DMS 273 (cell line): ENCODE data around the gene ATF5.
"Not testable (repeated sequence)": the region's sequence is repeated elsewhere in the genome, so short reads cannot be mapped to it uniquely, and the experiment has no call there.

Experiments used
- DNase-seq: peaks from one replicate; lab custom pipeline; 2025; ENCODE audit not compliant: unreplicated experiment; lab: John Stamatoyannopoulos, UW

The ATF5 gene

DNA sequence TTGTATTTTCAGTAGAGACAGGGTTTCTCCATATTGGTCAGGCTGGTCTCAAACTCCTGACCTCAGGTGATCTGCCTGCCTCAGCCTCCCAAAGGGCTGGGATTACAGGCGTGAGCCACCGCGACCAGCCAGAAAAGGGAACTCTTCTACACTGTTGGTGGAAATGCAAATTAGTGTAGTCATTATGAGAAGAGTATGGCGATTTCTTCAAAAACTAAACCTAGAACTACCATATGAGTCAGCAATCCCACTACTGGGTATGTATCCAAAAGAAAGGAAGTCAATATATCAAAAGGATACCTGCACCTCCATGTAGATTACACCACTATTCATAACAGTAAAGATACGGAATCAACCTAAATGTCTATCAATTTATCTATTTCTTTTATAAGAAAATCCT lies 15.6 kb downstream of the ATF5 start:
- DNase-seq = not testable (repeated sequence)

DNA sequence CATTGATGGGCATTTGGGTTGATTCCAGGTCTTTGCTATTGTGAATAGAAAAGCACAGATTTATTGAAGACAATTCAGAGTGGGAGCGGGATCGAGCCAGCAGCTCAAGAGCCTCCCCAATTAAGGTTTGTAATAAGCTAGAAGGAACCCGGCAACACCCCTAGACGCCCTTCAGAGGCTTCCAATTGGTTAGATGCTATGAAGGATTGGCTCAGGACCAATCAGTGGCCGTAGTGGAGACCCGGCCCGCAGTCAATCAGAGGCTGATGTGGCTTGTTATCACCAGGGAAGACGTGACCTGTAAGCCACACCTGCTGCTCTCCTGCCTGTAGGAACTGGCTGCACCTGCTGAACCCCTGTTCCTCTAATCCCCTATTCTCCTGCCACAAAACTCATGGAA lies 17.4 kb downstream of the ATF5 start:
- DNase-seq = peak; percentile 47

DNA sequence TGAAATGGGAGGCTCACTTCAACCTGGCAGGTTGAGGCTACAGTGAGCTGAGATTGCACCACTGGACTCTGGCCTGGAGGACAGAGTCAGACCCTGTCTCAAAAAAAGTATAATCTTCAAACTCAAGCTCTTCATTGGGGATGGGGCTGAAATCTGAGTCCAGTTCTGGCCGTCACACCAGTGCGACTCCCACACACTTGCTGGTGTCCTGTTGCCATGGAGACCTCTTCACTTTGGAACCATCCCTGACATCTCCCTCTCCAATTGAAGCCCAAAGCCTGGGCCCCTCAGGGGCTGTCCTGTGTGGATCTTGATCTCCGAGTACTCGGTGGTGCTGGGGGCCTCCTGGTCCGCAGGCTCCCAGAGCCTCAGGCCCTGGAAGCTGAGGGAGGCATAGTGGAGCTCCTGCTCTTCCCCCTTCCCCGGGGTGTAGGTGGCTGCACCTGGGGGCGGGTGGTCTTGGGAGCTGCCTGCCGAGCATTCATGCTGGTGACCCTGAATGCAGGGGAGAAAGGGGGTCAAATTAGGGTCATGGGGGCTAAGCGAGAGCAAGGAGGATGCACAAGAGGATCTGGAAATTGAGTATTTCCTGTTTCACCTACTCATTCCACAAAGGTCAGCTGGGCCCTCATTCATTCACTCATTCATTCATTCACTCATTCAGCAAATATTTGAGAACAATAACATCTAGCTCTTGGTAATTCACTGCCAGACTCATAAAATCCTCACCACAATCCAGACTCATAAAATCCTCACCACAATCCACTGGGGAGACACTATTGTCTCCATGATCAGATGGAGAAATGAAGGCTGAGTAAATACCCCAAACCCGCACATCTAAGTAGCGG lies 21.0 kb downstream of the ATF5 start:
- peak; percentile 30 for DNase-seq

DNA sequence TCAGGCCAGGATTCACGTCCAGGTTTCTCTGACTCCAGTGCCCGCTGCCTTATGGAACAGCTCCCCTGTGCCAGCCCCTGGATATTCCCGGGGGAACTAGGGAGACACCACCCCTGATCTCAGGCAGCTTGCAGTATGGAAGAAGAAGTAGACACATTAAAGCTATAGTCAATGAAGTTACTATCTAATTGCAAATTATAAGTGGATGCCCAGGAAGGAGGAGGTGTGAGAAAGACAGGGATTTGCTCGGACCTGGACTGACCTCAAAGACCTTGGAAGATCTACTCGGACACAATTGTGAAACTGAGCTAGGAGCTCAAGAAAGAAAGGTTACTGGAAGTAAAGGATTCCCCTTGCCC lies 21.6 kb downstream of the ATF5 start:
- no peak for DNase-seq

DNA sequence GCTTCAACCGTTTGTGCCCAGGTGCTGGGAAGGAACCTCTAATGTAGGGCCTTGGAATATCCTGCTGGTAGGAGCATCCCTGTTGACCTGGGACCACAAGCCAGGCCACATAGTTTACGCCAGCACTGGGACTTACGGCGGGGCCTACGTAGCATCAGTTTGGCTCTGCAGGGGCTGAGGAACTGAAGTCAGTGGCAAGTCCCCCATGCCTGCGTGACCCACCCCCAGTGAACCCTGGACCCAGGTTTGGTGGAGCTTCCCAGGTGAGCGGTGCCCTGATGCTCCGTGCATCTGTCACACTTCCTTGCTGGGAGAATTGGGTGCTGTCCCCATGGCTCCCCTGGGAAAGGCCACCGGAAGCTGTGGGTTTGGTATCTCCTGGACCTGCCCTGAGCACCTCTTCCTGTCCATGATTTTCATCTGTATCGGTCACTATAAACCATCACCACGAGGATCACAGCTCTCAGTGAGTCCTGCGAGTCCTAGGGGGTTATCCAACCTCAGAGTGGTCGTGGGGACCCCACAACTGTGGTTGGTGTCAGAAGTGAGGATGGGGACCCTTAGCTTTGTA lies 22.0 kb downstream of the ATF5 start:
- DNase-seq = no peak

DNA sequence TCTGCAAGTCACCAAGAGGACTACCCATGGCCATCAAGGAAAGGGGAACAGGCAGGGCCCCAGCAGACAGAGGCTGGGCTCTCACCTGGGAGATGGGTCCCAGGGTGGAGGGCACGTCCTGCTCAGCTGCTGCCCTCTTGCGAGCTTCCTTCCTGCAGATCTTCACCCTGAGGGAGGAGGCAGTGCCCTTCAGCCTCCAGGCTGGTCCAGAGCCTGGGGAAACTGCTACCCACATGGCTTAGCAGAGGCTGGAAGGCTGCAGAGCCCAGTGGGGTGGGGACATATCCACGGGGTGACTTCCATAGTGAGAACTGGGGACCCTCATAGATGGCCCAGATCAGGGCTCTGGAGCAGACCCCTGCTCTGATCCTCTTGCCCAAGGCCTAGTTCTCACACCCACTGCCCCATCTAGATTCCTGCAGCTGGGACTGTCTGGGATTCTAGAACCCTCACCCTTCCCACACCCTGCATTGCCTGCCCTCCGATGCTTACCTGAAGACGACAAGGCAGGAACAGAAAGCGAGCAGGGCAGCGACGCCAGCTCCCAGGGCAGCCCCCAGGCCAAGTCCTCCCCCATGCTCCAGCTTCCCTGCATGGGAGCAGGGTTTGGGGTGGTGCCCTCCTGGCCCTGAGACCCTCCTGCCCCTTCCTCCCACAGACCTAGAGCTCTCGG lies 22.9 kb downstream of the ATF5 start:
- no peak for DNase-seq

DNA sequence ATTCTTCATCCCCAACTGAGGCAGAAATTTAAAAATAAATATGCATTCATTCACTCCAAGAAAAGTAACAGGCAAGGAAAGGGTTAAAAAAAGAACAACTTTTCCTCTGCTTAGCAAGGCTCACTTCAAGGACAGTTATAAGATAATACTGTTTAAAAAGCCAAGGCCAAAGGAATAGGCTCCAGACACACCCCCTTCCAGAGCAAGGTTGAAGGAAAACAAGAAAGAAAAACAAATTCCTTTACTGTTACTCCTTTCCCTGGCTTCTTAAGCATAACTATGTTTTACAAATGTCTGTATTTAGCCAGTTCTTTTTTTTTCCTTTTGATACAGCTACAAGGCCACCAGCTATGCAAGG lies 23.5 kb downstream of the ATF5 start:
- DNase-seq = no peak

DNA sequence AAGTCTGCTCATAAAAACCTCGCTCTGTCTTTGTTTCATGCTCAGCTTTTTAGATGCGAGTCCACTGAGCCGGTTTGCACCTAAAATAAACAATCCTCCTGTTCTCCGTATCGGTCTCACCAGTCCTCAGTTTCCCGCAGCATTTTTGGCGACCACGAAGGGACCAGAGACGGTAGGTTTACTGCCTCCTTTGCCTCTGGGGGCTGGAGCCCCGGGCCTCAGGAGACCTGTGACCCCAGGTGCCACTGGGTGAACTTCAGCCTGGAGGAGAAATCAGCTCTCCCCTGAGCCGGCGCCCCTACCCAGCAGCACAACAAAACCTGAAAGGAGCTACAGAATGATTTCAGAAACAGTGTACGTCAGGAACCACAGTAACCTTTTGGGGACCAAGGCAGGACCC lies 23.9 kb downstream of the ATF5 start:
- DNase-seq = no peak

DNA sequence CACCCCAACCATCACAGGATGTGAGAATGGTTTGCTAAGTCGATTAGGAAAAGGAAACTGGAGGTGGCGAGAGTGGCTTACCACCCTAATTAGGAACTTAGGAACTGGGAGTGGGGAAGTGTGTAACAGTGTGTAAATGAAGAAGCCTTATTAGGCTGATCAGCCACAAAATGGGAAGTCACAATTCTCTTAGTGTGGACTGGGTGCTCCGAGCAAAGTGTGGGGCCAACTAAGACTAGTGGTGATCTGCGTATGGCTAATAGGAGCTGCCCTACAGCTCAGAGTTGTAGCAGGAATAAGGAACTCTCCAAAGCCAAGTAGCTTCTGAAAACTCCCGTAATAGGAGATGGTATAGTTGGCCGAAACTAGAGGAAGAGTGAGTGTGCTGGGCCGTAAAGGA lies 24.4 kb downstream of the ATF5 start:
- no peak for DNase-seq

DNA sequence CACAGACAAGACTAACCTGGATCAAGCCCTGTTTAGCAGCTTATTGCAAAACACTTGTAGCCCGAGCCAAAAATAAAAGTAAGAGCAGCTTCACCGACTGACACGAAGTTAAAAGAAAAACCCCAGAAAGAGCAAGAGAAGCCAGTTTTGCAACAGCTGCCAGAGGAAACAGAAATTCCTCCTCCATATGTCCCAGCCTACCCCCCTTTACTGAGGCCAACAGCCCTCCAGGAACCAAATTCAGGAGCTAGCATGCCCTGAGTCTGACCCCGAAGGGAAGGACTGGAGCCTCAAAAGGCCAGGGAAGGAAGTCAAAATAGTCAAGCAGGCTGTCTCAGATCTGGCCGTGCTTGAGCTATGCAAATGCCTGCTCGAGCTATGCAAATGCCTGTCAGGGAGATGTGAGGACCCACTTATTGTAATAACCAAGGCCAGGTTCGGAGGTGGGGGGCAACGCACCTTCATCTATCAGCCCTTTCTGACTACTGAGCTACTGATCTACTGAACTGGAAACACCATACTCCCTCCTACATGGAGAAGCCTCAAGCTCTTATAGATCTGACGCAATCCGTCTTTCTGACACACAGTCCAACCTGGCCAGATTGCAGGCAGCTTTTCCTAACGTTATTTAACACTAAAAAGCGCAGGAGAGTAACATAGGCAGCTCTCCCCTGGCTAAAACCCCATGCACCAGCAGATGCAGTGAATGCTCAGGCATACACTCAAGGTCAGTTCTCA lies 25.3 kb downstream of the ATF5 start:
- peak; percentile 66 for DNase-seq

DNA sequence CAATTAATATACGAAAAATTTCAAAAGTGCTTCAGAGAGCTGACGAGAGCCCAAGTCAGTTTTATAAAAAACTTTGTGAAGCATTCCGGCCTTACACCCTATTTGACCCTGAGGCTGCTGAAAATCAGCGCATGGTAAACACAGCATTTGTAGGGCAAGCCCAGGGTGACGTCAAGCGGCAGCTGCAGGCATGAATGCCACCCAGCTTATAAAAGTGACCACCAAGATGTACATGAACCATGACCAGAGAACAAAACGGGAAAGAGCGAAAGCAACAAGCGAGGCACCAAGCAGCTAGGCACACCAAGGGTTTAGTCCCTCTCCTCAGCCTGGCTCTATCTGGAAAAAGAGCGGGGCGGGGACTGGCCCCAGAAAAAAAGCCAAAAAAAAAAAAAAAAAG lies 25.9 kb downstream of the ATF5 start:
- no peak for DNase-seq

DNA sequence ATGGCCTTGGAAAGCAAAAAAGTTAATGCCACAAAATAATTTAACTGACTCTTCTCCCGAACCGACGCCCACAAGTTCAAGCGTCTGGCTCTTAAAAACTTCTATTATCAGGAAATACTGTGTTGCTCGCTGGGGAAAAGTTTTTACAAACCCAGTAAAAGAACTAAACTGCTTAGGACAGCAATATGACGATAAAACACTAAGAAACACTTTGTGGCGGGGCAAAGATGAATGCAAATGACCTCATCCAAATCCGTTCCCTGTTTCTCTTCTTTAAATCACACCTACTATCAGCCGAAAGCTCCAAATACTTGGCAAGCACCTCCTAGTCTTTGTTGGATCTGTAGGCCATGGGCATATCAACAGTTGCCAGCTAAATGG lies 27.1 kb downstream of the ATF5 start:
- no peak for DNase-seq

DNA sequence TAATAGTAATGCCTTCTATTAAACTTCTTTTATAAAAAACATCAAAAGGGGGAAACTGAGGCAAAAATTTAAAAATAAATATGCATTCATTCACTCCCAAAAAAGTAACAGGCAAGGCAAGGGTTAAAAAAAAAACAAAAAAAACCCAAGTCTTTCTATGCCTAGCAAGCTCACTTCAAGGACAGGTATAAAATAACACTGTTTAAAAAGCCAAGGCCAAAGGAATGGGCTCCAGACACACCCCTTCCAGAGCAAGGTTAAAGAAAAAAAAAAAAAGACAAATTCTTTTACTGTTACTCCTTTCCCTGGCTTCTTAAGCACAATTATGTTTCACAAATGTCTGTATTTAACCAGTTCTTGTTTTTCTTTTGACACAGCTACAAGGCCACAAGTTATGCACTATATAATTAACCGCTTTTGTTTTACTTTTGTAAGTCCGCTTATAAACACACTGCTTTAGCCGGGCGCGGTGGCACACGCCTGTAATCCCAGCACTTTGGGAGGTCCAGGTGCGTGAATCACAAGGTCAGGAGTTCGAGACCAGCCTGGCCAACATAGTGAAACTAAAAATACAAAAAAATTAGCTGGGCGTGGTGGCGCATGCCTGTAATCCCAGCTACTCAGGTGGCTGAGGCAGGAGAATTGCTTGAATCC lies 28.4 kb downstream of the ATF5 start:
- DNase-seq = no peak

DNA sequence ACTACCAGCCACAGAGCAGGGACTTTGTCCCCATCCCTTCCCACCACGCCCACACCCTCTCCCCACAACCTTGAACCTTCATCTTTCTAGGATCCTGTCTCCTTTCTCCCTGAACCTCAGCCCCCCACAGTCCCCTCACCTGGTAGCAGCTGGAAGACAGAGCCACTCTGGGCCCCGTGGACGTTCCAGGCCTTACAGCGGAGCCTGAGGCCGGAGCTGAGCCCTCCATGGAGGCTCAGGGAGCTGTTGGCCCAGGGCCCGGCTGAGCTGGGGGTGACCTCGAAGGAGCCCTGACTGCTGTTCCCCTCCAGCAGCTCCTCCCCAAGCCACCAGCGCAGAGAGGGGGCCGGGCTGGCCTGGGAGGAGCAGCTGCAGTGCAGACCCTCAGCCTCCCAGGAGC lies 29.1 kb downstream of the ATF5 start:
- DNase-seq = not testable (repeated sequence)

DNA sequence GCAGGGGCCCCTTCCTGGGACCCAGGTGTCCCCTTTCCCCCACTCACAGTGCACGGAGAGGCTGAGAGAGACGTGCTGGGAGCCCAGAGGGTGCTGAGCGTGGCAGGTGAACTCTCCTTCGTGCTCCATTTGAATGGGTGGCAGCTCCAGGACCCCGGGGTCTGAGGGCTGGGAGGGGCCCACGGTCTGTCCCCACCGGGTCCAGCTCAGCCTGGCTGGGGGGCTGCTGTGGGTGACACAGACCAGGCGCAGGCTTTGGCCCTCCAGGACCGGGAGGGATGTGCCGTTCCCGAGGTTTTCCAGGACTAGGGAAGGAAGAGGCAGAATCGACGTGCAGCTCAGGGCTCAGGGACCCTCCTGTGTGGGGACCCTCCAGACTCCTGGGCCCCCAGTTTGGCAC lies 29.6 kb downstream of the ATF5 start:
- DNase-seq = not testable (repeated sequence)

DNA sequence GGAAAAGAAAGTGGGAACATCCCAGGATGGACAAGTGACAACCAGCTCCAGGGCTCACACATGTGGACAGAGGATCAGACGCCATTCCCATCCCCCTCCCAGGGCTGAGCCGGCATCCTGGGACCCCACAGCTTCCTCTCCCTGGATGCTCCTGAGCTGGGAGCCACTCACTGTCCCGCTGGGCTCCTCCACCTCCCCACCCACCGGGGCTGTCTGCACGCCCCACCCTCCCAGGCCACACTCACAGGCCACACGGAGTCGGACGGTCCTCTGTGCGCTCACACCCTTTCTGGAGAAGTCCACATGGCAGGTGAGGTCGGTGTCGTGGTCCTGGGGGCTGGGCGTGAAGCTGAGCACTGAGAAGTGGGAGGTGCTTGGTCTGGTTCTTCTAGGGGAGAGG lies 30.9 kb downstream of the ATF5 start:
- not testable (repeated sequence) for DNase-seq

DNA sequence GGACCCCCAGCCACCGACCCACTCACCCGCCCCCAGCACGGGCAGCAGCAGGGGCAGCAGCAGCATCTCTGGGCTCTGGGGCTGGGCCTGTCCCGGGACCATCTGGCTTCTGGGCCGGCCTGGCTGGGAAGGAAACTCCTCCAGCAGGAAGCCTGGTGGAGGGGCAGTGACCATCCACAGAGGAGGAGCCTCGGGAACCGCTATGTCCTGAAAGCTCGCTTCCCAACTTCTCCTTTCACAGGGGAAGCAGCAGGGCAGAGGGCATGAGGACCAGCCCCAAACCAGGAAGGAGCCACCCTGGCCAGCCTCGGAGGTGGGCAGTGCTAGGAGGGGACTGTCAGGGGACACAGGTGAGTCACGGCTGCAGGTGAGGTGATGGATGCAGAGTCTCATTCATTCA lies 32.0 kb downstream of the ATF5 start, which contains the start of gene SIGLEC11:
TSS of gene SIGLEC11 (minus strand) at position 193 of the 400 bp plus-strand sequence. CDS start at position 102, 91 bp downstream.
- not testable (repeated sequence) for DNase-seq

DNA sequence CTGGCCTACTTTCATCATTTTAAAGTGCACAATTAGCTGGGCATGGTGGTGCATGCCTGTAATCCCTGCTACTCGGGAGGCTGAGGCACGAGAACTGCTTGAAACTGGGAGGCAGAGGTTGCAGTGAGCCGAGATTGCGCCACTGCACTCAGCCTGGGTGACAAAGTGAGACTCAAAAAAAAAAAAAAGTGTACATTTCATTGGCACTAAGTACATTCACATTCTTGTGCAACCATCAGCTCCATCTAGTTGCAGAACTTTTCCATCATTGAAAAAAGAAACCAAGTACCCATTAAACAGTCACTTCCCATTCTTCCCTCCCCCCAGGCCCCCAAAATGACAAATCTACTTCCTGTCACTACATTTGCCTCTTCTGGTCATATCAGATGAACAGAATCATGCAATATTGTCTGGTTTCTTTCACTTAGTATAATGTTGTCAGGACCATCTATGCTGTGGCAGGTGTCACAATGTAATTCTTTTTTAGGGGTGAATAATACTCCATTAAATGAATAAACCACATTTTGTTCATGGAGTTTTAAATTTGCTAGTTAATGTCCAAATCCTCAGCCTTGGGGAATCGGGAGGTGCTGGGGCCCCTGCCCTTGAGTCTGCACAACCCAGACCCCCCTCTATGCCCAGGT lies 39.4 kb downstream of the ATF5 start:
- DNase-seq = no peak

DNA sequence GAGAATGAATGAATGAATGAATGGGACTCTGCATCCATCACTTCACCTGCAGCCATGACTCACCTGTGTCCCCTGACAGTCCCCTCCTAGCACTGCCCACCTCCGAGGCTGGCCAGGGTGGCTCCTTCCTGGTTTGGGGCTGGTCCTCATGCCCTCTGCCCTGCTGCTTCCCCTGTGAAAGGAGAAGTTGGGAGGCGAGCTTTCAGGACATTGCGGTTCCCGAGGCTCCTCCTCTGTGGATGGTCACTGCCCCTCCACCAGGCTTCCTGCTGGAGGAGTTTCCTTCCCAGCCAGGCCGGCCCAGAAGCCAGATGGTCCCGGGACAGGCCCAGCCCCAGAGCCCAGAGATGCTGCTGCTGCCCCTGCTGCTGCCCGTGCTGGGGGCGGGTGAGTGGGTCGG lies 40.4 kb downstream of the ATF5 start:
- DNase-seq = not testable (repeated sequence)

DNA sequence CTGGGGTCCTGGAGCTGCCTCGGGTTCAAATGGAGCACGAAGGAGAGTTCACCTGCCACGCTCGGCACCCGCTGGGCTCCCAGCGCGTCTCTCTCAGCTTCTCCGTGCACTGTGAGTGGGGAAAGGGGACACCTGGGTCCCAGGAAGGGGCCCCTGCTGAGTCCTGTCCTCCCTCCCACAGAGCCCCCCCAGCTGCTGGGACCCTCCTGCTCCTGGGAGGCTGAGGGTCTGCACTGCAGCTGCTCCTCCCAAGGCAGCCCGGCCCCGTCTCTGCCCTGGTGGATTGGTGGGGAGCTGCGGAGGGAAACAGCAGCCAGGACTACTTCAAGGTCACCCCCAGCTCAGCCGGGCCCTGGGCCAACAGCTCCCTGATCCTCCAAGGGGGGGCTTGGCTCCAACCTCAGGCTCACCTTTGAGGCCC lies 43.0 kb downstream of the ATF5 start:
- no peak for DNase-seq

DNA sequence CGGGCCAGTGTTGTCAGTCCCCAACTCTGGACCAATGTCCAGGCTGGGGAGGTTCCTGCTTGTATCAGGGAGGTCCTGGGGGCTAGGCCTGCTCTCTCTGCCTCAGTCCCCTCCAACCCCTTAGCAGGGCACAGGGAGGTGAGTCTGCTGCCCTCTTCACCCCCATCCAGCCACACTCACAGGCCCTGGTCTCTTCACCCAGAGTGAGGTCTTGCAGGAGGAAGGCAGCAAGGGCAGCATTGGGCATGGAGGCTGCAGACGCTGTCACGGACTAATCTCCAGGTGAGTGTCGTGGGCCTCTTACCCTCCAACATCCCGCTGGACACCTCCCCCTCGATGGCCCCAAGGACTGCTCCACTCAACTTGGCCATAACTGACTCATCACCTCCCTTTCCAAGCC lies 43.8 kb downstream of the ATF5 start:
- no peak for DNase-seq
